ENCODE measurements around the gene BICRAL. TPM values are rescaled to one million over a fixed set of nuclear protein-coding genes. Genes with fewer than 3 reads are reported as not detected.

BICRAL gene
- total and polyA plus RNA-seq, 4 donors, result 1.7 to 6.8 (median 3.9) TPM

DNA sequence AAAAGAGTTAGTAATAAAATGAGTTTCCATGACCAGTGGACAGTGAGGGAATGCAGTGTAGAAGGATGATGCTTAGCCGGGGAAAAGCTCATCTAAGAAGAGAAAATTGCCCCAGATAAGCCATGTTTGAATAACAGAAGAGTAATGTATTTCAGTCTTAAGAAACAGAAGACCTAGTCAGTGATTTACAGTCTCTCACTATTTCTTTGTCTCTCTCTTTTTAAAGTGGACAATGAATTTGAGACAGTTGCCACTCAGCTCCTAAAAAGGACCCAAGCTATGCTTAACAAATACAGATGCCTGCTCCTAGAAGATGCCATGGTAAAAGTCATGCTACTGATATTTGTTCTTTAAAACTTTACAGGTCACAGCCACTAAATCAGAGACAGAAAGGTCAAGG lies 78.2 kb downstream of the BICRAL start:
- TF ChIP-seq, protein P1, sequence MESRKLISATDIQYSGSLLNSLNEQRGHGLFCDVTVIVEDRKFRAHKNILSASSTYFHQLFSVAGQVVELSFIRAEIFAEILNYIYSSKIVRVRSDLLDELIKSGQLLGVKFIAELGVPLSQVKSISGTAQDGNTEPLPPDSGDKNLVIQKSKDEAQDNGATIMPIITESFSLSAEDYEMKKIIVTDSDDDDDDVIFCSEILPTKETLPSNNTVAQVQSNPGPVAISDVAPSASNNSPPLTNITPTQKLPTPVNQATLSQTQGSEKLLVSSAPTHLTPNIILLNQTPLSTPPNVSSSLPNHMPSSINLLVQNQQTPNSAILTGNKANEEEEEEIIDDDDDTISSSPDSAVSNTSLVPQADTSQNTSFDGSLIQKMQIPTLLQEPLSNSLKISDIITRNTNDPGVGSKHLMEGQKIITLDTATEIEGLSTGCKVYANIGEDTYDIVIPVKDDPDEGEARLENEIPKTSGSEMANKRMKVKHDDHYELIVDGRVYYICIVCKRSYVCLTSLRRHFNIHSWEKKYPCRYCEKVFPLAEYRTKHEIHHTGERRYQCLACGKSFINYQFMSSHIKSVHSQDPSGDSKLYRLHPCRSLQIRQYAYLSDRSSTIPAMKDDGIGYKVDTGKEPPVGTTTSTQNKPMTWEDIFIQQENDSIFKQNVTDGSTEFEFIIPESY (IDR thresholded peaks at IDR 0.05), result no peak
- TF ChIP-seq EGR1 (IDR thresholded peaks at IDR 0.05; ENCODE audit: low read depth in 2 of 2), result no peak
- no peak for TF ChIP-seq FOXA2 (IDR thresholded peaks at IDR 0.05)
- TF ChIP-seq GABPA (IDR thresholded peaks at IDR 0.05 in 1 of 2, conservative IDR thresholded peaks at IDR 0.05 in 1 of 2), result no peak
- 98% methylated on average over 1 of the region's 1 CpG for WGBS
- DNase-seq (ENCODE audit: low spot score), result no peak
- Histone ChIP-seq H3K27ac (ENCODE audit: low read depth in 1 of 2, low read length in 2 of 2) (no peak overlapping the region), H3K36me3 (ENCODE audit: control insufficient read depth in 4 of 4, insufficient read depth in 3 of 4, low read depth in 1 of 4, low read length in 3 of 4) (peaks cover 15 to 63% (median 36%) of the 10 kb centered on the region in 4 donors), H3K27me3 (ENCODE audit: control insufficient read depth in 4 of 4, insufficient read depth in 4 of 4, low read length in 3 of 4) (no peaks in the 10 kb centered on the region), H3K9ac (ENCODE audit: low read depth in 1 of 2, low read length in 2 of 2) (no peak overlapping the region), H3K4me1 (ENCODE audit: control insufficient read depth in 4 of 4, insufficient read depth in 4 of 4, low read length in 3 of 4) (no peaks in the 10 kb centered on the region), H3K4me3 (ENCODE audit: low read depth in 1 of 3, low read length in 3 of 3) (no peak overlapping the region), H3K9me3 (ENCODE audit: control insufficient read depth in 4 of 4, low read length in 3 of 4) (no peaks in the 10 kb centered on the region)

DNA sequence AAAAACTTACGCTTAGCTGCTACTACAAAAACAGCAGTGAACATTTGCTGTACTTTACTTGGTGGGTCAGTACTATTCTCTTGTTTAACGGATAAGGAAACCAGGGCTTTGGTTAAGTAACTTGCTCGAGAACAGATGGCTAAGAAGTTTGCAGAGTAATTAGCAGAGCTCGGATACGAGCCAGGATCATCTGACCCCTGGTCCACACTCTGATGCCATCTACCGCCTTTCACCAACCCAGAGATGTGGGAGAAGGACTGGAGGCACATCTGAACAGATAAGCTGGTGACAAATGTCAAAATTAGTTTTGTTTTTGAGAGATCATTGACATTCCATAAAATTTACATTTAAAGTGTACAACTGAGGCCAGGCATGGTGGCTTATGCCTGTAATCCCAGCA lies 78.6 kb downstream of the BICRAL start:
- no peaks in the 10 kb centered on the region for H3K4me1 ChIP-seq (ENCODE audit: control insufficient read depth in 4 of 4, insufficient read depth in 4 of 4, low read length in 3 of 4)
- no peak overlapping the region for H3K9ac ChIP-seq (ENCODE audit: low read depth in 1 of 2, low read length in 2 of 2)
- TF ChIP-seq HNF4G (IDR thresholded peaks at IDR 0.05) (no peak), TAF1 (conservative IDR thresholded peaks at IDR 0.05) (no peak), RAD21 (IDR thresholded peaks at IDR 0.05) (no peak), NR2F2 (IDR thresholded peaks at IDR 0.05) (no peak), FOXA1 (IDR thresholded peaks at IDR 0.05) (no peak), EGR1 (IDR thresholded peaks at IDR 0.05; ENCODE audit: low read depth in 2 of 2) (no peak), HNF4A (conservative IDR thresholded peaks at IDR 0.05) (no peak), JUND (IDR thresholded peaks at IDR 0.05) (no peak), FOXA2 (IDR thresholded peaks at IDR 0.05) (no peak), GABPA (IDR thresholded peaks at IDR 0.05 in 1 of 2, conservative IDR thresholded peaks at IDR 0.05 in 1 of 2) (no peak)
- TF ChIP-seq, protein P2, sequence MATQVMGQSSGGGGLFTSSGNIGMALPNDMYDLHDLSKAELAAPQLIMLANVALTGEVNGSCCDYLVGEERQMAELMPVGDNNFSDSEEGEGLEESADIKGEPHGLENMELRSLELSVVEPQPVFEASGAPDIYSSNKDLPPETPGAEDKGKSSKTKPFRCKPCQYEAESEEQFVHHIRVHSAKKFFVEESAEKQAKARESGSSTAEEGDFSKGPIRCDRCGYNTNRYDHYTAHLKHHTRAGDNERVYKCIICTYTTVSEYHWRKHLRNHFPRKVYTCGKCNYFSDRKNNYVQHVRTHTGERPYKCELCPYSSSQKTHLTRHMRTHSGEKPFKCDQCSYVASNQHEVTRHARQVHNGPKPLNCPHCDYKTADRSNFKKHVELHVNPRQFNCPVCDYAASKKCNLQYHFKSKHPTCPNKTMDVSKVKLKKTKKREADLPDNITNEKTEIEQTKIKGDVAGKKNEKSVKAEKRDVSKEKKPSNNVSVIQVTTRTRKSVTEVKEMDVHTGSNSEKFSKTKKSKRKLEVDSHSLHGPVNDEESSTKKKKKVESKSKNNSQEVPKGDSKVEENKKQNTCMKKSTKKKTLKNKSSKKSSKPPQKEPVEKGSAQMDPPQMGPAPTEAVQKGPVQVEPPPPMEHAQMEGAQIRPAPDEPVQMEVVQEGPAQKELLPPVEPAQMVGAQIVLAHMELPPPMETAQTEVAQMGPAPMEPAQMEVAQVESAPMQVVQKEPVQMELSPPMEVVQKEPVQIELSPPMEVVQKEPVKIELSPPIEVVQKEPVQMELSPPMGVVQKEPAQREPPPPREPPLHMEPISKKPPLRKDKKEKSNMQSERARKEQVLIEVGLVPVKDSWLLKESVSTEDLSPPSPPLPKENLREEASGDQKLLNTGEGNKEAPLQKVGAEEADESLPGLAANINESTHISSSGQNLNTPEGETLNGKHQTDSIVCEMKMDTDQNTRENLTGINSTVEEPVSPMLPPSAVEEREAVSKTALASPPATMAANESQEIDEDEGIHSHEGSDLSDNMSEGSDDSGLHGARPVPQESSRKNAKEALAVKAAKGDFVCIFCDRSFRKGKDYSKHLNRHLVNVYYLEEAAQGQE (IDR thresholded peaks at IDR 0.05), result no peak
- TF ChIP-seq, protein P3, sequence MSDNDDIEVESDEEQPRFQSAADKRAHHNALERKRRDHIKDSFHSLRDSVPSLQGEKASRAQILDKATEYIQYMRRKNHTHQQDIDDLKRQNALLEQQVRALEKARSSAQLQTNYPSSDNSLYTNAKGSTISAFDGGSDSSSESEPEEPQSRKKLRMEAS (IDR thresholded peaks at IDR 0.05), result no peak
- TF ChIP-seq, protein P1 (IDR thresholded peaks at IDR 0.05), result no peak
- TF ChIP-seq, protein P4, sequence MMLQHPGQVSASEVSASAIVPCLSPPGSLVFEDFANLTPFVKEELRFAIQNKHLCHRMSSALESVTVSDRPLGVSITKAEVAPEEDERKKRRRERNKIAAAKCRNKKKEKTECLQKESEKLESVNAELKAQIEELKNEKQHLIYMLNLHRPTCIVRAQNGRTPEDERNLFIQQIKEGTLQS (IDR thresholded peaks at IDR 0.05), result no peak
- TF ChIP-seq, protein P5, sequence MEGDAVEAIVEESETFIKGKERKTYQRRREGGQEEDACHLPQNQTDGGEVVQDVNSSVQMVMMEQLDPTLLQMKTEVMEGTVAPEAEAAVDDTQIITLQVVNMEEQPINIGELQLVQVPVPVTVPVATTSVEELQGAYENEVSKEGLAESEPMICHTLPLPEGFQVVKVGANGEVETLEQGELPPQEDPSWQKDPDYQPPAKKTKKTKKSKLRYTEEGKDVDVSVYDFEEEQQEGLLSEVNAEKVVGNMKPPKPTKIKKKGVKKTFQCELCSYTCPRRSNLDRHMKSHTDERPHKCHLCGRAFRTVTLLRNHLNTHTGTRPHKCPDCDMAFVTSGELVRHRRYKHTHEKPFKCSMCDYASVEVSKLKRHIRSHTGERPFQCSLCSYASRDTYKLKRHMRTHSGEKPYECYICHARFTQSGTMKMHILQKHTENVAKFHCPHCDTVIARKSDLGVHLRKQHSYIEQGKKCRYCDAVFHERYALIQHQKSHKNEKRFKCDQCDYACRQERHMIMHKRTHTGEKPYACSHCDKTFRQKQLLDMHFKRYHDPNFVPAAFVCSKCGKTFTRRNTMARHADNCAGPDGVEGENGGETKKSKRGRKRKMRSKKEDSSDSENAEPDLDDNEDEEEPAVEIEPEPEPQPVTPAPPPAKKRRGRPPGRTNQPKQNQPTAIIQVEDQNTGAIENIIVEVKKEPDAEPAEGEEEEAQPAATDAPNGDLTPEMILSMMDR (IDR thresholded peaks at IDR 0.05; ENCODE audit: low read depth, low read length, missing input control), result no peak
- no peaks in the 10 kb centered on the region for H3K9me3 ChIP-seq (ENCODE audit: control insufficient read depth in 4 of 4, low read length in 3 of 4)
- peaks cover 17 to 63% (median 36%) of the 10 kb centered on the region in 4 donors for H3K36me3 ChIP-seq (ENCODE audit: control insufficient read depth in 4 of 4, insufficient read depth in 3 of 4, low read depth in 1 of 4, low read length in 3 of 4)
- no peak for DNase-seq (ENCODE audit: low spot score)
- 97% methylated on average over 6 of the region's 6 CpGs for WGBS
- no peaks in the 10 kb centered on the region for H3K27me3 ChIP-seq (ENCODE audit: control insufficient read depth in 4 of 4, insufficient read depth in 4 of 4, low read length in 3 of 4)
- H3K27ac ChIP-seq (ENCODE audit: low read depth in 1 of 2, low read length in 2 of 2), result no peak overlapping the region
- H3K4me3 ChIP-seq (ENCODE audit: low read depth in 1 of 3, low read length in 3 of 3), result no peak overlapping the region
